ENCODE measurements around the gene LRRC8C.

LRRC8C gene

GRCh38 chr1:89603651-89604413 is 29.1 kb upstream of the LRRC8C start:
- ATAC-seq (peak; percentile 74), DNase-seq (ENCODE audit: low spot score in 2 of 2) (peak in 1 of 2 donors; percentile 75)
- H3K9me3 Mint-ChIP-seq = no peaks in the 10 kb centered on the region
- peaks cover 43% of the 10 kb centered on the region for H3K36me3 Mint-ChIP-seq
- H3K4me3 Mint-ChIP-seq = peak overlapping the region; percentile 84
- H3K27ac Mint-ChIP-seq = peak overlapping the region; percentile 99
- peaks cover 97% of the 10 kb centered on the region for H3K4me1 Mint-ChIP-seq

GRCh38 chr1:89604414-89604735 is 28.5 kb upstream of the LRRC8C start:
- ATAC-seq (peak; percentile 5), DNase-seq (ENCODE audit: low spot score in 2 of 2) (no peak)
- peak overlapping the region; percentile 84 for H3K4me3 Mint-ChIP-seq
- H3K27ac Mint-ChIP-seq = peak overlapping the region; percentile 99
- peaks cover 97% of the 10 kb centered on the region for H3K4me1 Mint-ChIP-seq
- H3K36me3 Mint-ChIP-seq = peaks cover 48% of the 10 kb centered on the region
- no peaks in the 10 kb centered on the region for H3K9me3 Mint-ChIP-seq

GRCh38 chr1:89605692-89606091 is 27.2 kb upstream of the LRRC8C start:
- peak overlapping the region; percentile 99 for H3K27ac Mint-ChIP-seq
- DNase-seq (ENCODE audit: low spot score in 2 of 2) (no peak), ATAC-seq (no peak)
- H3K36me3 Mint-ChIP-seq = peaks cover 48% of the 10 kb centered on the region
- H3K4me1 Mint-ChIP-seq = peaks cover 97% of the 10 kb centered on the region
- H3K9me3 Mint-ChIP-seq = no peaks in the 10 kb centered on the region
- peak overlapping the region; percentile 84 for H3K4me3 Mint-ChIP-seq

GRCh38 chr1:89606227-89606980 is 26.5 kb upstream of the LRRC8C start:
- Mint-ChIP-seq H3K36me3 (peaks cover 48% of the 10 kb centered on the region), H3K27ac (peak overlapping the region; percentile 99), H3K4me1 (peaks cover 97% of the 10 kb centered on the region), H3K4me3 (peak overlapping the region; percentile 84), H3K9me3 (no peaks in the 10 kb centered on the region)
- DNase-seq (ENCODE audit: low spot score in 2 of 2) (no peak), ATAC-seq (no peak)

GRCh38 chr1:89607156-89607555 is 25.8 kb upstream of the LRRC8C start:
- Mint-ChIP-seq H3K36me3 (peaks cover 48% of the 10 kb centered on the region), H3K4me1 (peaks cover 96% of the 10 kb centered on the region), H3K27ac (peak overlapping the region; percentile 99), H3K4me3 (peak overlapping the region; percentile 84), H3K9me3 (no peaks in the 10 kb centered on the region)
- no peak for DNase-seq (ENCODE audit: low spot score in 2 of 2)
- no peak for ATAC-seq

- no peak for DNase-seq (ENCODE audit: low spot score in 2 of 2)
- Mint-ChIP-seq H3K4me3 (peak overlapping the region; percentile 84), H3K27ac (peak overlapping the region; percentile 99), H3K9me3 (no peaks in the 10 kb centered on the region), H3K4me1 (peaks cover 98% of the 10 kb centered on the region), H3K36me3 (peaks cover 46% of the 10 kb centered on the region)
- ATAC-seq = no peak
Observed at GRCh38 chr1:89607586-89608318, 25.2 kb upstream of the LRRC8C start.

GRCh38 chr1:89608319-89608983 is 24.5 kb upstream of the LRRC8C start:
- peak overlapping the region; percentile 84 for H3K4me3 Mint-ChIP-seq
- H3K4me1 Mint-ChIP-seq = peaks cover 96% of the 10 kb centered on the region
- peaks cover 39% of the 10 kb centered on the region for H3K36me3 Mint-ChIP-seq
- peak; percentile 68 for ATAC-seq
- DNase-seq (ENCODE audit: low spot score in 2 of 2) = peak; percentile 32 to 82
- peak overlapping the region; percentile 99 for H3K27ac Mint-ChIP-seq
- H3K9me3 Mint-ChIP-seq = no peaks in the 10 kb centered on the region

GRCh38 chr1:89608984-89609725 is 23.8 kb upstream of the LRRC8C start:
- H3K27ac Mint-ChIP-seq = peak overlapping the region; percentile 99
- DNase-seq (ENCODE audit: low spot score in 2 of 2) (peak in 1 of 2 donors; percentile 82), ATAC-seq (peak; percentile 49)
- H3K9me3 Mint-ChIP-seq = no peaks in the 10 kb centered on the region
- H3K4me3 Mint-ChIP-seq = peak overlapping the region; percentile 84
- peaks cover 32% of the 10 kb centered on the region for H3K36me3 Mint-ChIP-seq
- H3K4me1 Mint-ChIP-seq = peaks cover 93% of the 10 kb centered on the region

GRCh38 chr1:89609781-89610456 is 23.0 kb upstream of the LRRC8C start:
- Mint-ChIP-seq H3K27ac (peak overlapping the region; percentile 99), H3K36me3 (peaks cover 28% of the 10 kb centered on the region), H3K4me3 (peak overlapping the region; percentile 84), H3K9me3 (no peaks in the 10 kb centered on the region), H3K4me1 (peaks cover 93% of the 10 kb centered on the region)
- peak; percentile 3 for ATAC-seq
- DNase-seq (ENCODE audit: low spot score in 2 of 2) = no peak

GRCh38 chr1:89610457-89611011 is 22.4 kb upstream of the LRRC8C start:
- no peaks in the 10 kb centered on the region for H3K9me3 Mint-ChIP-seq
- H3K4me3 Mint-ChIP-seq = peak overlapping the region; percentile 84
- DNase-seq (ENCODE audit: low spot score in 2 of 2) = no peak
- H3K27ac Mint-ChIP-seq = peak overlapping the region; percentile 99
- peaks cover 92% of the 10 kb centered on the region for H3K4me1 Mint-ChIP-seq
- H3K36me3 Mint-ChIP-seq = peaks cover 28% of the 10 kb centered on the region
- peak; percentile 2 for ATAC-seq

GRCh38 chr1:89611721-89612120 is 21.2 kb upstream of the LRRC8C start:
- DNase-seq (ENCODE audit: low spot score in 2 of 2) (no peak), ATAC-seq (peak; percentile 82)
- Mint-ChIP-seq H3K9me3 (no peaks in the 10 kb centered on the region), H3K27ac (peak overlapping the region; percentile 99), H3K4me1 (peaks cover 81% of the 10 kb centered on the region), H3K36me3 (peaks cover 36% of the 10 kb centered on the region), H3K4me3 (peak overlapping the region; percentile 84)

- Mint-ChIP-seq H3K4me1 (peaks cover 59% of the 10 kb centered on the region), H3K27ac (no peak overlapping the region), H3K4me3 (no peak overlapping the region), H3K9me3 (peaks cover 7% of the 10 kb centered on the region), H3K36me3 (peaks cover 20% of the 10 kb centered on the region)
- DNase-seq (ENCODE audit: low spot score in 2 of 2) (no peak), ATAC-seq (no peak)
Observed at GRCh38 chr1:89613928-89614327, 19.0 kb upstream of the LRRC8C start.

- peaks cover 15% of the 10 kb centered on the region for H3K36me3 Mint-ChIP-seq
- peaks cover 46% of the 10 kb centered on the region for H3K4me1 Mint-ChIP-seq
- ATAC-seq (peak; percentile 14), DNase-seq (ENCODE audit: low spot score in 2 of 2) (no peak)
- H3K9me3 Mint-ChIP-seq = peaks cover 7% of the 10 kb centered on the region
- H3K27ac Mint-ChIP-seq = peak overlapping the region; percentile 27
- H3K4me3 Mint-ChIP-seq = no peak overlapping the region
Observed at GRCh38 chr1:89615676-89616598, 17.0 kb upstream of the LRRC8C start.

All from stimulated activated effector memory CD8-positive, alpha-beta T cell treated with anti-CD3 and anti-CD28 coated beads, Interleukin-12 subunit alpha, Interleukin-12 subunit beta, amount 100 ng/mL, for 72 hours (primary cell).